GM19452 (cell line): ENCODE measurements around the gene TNFRSF25.
"Not testable (repeated sequence)": the region's sequence is repeated elsewhere in the genome, so short reads cannot be mapped to it uniquely, and the experiment has no call there.

Experiments
- ATAC-seq: cut with Tn5 transposase; IDR thresholded peaks from one replicate; pipeline ENCODE4 v1.9.1; 2021; ENCODE audit not compliant: unreplicated experiment

Gene TNFRSF25

DNA sequence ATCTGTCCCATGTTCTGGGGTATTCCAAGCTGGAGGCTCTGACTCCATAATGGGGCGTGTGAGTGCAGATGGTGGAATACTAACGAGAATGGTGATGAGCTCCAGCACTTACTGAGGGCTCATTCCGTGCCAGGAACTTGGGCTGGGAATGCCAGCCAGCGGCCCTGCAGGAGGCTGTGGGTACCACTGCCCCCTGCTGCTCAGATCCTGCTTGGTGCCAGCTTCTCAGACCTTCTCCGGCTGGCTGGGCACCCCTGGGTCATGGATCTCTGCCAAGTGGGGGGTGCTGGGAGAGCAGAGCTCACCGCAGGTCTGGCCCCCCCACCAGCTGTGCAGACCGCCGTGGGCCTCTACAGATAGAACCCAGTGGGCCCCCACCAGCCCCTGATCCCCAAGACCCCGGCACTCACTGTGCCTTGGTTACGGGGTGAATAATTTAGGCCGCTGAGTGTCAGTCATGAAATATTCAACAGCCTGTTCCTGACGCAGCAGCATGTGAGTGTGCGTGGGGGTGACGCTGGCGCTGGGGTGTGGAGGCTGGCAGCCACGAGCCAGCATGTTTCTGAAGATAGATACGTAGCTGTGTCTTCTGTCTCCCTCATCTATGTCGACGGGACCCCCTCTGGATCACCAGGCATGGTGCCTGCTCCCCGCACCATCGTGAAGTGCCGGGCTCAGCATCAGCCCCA lies 28.8 kb downstream of the TNFRSF25 start:
- not testable (repeated sequence) for ATAC-seq

GRCh38 chr1:6436277-6436676 lies 29.7 kb downstream of the TNFRSF25 start:
- ATAC-seq = not testable (repeated sequence)

- ATAC-seq = no peak
These were observed 30.4 kb downstream of the TNFRSF25 start for GRCh38 chr1:6435547-6435946.

- ATAC-seq = no peak
These were observed 30.8 kb downstream of the TNFRSF25 start for GRCh38 chr1:6435129-6435528.

GRCh38 chr1:6434186-6434585 lies 31.8 kb downstream of the TNFRSF25 start:
- no peak for ATAC-seq

DNA sequence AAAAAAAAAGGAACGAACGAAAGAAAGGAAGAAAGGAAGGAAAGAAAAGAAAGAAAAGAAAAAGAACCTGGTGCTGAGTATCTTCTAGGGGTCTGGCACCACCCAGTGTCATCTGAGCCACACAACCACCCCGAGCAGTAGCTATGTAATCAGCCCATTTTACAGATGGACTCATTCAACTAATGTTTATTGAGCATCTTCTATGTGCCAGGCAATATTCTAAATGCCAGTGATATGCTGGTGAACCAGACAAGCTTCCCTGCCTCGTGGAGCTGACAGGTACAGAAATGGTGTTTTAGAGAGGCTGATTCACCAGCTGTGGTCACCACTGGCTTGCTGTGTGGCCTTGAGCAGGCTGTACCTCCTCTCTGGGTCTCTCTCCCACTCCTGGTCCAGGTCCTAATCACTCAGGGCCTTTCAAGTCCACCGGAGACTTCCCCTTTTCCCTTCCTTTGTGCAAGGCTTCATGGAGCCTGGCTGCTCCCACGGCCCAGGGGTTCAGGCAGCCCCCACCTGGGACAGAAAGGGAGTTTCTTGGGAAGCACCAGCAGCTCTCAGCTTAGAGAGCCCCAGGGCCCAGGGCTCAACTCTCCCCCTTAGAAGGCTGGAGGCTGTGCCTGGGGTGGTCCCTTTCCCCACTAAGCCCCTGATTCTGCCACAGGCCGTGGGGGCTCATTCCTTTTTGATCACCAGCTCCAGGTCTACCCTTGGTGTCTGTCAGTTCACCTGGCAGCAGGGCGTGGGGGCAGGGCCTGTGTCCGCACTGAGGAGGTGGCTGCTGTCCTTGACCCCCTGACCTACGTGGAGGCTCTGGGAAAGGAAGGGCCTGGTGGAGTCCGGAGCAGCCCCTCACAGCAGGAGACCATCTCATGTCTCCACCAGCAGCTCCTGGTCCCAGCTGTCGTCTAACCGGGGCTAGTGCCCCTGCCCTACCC lies 34.1 kb downstream of the TNFRSF25 start:
- ATAC-seq = not testable (repeated sequence)

GRCh38 chr1:6429660-6430411 lies 36.1 kb downstream of the TNFRSF25 start:
- ATAC-seq = not testable (repeated sequence)

- ATAC-seq = not testable (repeated sequence)
These were observed 37.5 kb downstream of the TNFRSF25 start for GRCh38 chr1:6428453-6428852.

- no peak for ATAC-seq
These were observed 38.3 kb downstream of the TNFRSF25 start for GRCh38 chr1:6427441-6428390.

- ATAC-seq = no peak
These were observed 39.0 kb downstream of the TNFRSF25 start for GRCh38 chr1:6426972-6427350.

DNA sequence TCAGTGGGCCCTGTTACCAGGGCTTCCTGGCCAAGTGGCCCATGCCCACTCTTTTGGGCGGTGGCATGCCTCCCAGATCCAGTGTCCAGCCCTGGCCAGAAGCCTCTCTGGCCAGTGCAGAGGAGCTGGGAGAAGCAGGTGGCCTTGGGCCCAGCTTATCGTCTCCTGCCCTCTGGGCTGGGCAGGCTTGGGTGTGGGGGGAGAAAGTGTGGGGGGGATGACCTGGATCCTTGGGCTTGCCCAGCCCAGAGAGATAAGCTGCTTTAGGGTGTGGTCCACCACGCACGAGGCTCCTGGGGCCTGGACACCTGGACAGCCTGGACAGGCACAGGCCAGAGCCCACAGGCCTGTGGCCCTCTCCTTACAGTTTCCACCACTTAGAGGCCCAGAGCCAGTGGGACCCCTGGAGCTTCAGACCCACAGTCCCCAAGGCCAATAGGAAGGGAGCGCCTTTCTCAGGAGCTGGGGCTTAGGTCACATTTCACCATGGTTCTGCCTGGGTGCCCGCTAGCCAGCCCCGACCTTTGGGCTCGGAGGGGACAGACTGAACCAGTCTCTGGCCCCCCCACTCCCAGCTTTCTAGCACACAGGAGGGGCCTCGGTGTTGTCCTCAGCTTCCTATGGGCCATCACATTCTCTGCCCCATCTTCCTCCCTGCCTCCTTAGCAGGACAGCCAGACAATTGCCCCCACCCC lies 39.5 kb downstream of the TNFRSF25 start:
- ATAC-seq = no peak

DNA sequence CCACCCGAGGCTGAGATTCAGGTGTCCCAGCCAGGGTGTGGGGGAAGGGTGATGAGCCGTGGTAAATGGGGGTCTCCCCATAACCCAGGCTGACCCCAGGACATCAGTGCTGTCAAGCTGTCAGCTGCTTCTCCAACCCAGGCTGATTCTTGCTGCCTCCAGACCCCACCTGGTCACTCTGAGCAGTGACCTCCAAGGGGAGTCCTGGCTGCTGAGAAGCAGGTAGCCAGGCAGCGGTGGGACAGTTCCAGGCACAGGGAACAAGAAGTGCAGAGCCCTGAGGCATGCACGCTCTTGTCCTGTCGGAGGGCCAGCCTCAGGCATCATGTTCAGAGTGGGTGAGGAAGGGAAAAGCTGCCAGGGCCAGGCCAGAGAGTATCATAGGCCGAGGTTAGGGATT lies 40.3 kb downstream of the TNFRSF25 start:
- no peak for ATAC-seq

DNA sequence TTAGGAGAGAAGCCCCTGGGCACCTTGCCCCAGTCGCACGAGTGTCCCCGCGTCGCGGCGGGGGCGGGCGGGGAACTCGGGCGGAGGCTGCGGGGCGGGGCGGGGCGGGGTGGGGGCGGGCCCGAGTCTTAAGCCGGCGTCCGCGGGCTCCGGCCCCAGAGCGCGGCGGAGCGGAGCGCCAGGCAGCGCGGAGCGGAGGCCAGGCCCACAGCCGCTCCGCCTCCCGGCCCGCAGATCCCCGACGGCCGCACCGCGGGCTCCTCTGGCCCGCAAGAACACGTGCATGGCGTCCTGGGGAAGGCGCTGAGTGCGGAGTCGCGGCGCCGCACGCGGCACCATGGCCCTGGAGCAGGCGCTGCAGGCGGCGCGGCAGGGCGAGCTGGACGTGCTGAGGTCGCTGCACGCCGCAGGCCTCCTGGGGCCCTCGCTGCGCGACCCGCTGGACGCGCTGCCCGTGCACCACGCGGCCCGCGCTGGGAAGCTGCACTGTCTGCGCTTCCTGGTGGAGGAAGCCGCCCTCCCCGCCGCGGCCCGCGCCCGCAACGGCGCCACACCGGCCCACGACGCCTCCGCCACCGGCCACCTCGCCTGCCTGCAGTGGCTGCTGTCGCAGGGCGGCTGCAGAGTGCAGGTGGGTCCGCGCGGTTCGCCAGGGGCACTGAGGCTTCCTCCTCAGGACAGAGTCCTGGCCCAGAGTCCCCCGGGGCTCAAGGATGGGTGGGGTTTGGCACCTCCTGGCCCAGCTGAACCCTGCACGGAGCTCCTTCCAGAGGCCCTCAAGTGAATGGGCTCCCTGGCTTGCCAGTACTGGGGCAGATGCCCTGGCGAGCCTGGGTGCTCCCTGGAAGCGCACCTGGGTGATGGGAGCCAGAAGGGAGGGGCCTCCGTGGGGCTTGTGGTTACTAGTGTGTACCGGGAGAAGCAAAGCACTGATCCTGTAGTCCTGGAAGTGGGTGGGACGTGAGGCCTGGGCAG lies 41.1 kb downstream of the TNFRSF25 start, which contains the start of gene ESPN:
Gene ESPN (plus strand): TSS at position 158 of the 975 bp plus-strand sequence. CDS start 180 bp downstream, at position 338.
- ATAC-seq = no peak

DNA sequence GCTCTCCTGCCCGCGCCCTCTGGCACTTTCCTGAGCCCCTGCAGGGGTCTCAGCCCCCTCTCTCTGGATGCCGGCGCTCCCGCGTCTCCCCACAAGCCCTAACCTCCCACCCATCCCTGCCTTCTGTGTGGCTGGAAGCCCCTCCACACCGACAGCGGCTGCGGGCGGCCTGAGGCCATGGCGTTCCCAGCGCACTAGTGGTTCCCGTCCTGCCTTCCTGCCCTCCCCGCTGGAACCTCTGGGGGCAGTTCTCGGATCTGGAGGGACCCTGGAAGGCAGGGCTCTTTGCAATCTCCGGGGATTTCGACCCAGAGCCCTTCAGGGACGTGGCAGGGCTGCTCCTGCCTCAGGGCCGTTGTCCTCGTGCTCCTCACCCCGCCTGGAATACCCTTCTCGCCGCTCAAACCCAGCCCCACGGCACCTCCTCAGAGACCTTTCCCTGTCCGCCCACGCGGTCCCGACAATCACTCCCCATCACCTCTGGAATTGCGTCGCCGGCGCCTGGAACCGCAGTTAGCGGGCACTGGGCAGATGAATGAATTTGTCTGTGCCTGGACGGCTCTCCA lies 41.9 kb downstream of the TNFRSF25 start:
- ATAC-seq = no peak

- ATAC-seq = no peak
These were observed 42.5 kb downstream of the TNFRSF25 start for GRCh38 chr1:6423321-6423999.

DNA sequence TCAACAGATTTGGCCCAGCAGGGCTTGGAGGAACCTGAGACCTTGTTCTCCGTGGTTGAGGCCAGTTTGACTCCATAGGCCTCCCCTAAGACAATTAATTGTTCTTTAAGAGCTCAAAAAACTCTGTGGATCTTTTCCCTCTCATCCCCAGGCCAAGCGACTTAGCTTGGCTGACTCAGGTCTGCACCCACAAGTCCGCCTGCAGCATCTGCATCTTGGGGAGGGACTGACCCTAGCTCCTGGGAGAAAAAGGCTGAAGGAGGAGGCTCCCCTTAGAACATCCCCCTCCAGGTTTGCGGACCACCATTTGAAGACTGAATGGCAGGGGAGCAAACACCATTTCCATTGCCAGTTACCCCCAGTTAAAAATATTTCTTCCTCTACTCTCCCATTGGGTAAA lies 44.7 kb downstream of the TNFRSF25 start:
- no peak for ATAC-seq

GRCh38 chr1:6420454-6421042 lies 45.4 kb downstream of the TNFRSF25 start:
- no peak for ATAC-seq
